Panc1 (cell line): ENCODE measurements around the gene UBXN6. TPM values are rescaled to one million over a fixed set of nuclear protein-coding genes. Genes with fewer than 3 reads are reported as not detected.

Experiments
- ATAC-seq: fragments of 200-7000 bp; cut with Tn5 transposase; 2 replicates; pipeline ENCODE4 v1.9.1; 2020; ENCODE audit warnings: mild to moderate bottlenecking, moderate library complexity
- BruUV-seq: library from RNA; stranded (reverse); fragments of 400-500 nt; replicated peaks from 2 replicates; lab custom pipeline; 2021; lab: Mats Ljungman, UMichigan
- CTCF ChIA-PET: fragments of 300-600 bp; sonication (Branson Sonifier 250); formaldehyde crosslinking; loops from one replicate; lab custom pipeline; 2022; ENCODE audit warnings: antibody characterized with exemption; lab: Charles Lee
- POLR2A ChIA-PET: fragments of 300-600 bp; sonication (Branson Sonifier 250); formaldehyde crosslinking; loops from one replicate; lab custom pipeline; 2022; ENCODE audit warnings: antibody characterized with exemption; lab: Charles Lee
- DNase-seq: peaks from one replicate; pipeline ENCODE4 v3.0.0-alpha.2; 2010; ENCODE audit warnings: low read depth, low spot score
- H3K27ac ChIP-seq: 2 replicates; pipeline ENCODE4 v1.5.1; 2011; ENCODE audit warnings: mild to moderate bottlenecking, low read length, inconsistent platforms
- H3K27me3 ChIP-seq: fragments of 200-500 bp; sonication (Bioruptor generic); 2 replicates; pipeline ENCODE4 v1.6.0; 2014; ENCODE audit warnings: low read length, inconsistent platforms; ENCODE audit not compliant: control insufficient read depth, insufficient read depth
- H3K36me3 ChIP-seq: fragments of 200-500 bp; sonication (Bioruptor generic); 2 replicates; pipeline ENCODE4 v1.5.1; 2014; ENCODE audit warnings: inconsistent platforms, mild to moderate bottlenecking, low read length, moderate library complexity; ENCODE audit not compliant: control insufficient read depth, insufficient read depth
- H3K4me1 ChIP-seq: 2 replicates; pipeline ENCODE4 v1.5.1; 2011; ENCODE audit warnings: inconsistent platforms, mild to moderate bottlenecking, low read length, moderate library complexity; ENCODE audit not compliant: control insufficient read depth, insufficient read depth
- H3K4me3 ChIP-seq, 2 experiments: 2 replicates each; pipeline ENCODE4 v1.5.1; 2011 to 2012; ENCODE audit warnings: low read depth in 2 of 2, low read length in 2 of 2, mild to moderate bottlenecking in 2 of 2, inconsistent platforms in 1 of 2, moderate library complexity in 1 of 2
- H3K9me3 ChIP-seq: fragments of 200-500 bp; sonication (Bioruptor generic); 2 replicates; pipeline ENCODE4 v1.5.1; 2014; ENCODE audit warnings: low read depth, mild to moderate bottlenecking, inconsistent platforms, low read length, moderate library complexity; ENCODE audit not compliant: control insufficient read depth, insufficient read depth
- POLR2AphosphoS5 ChIP-seq: IDR thresholded peaks from 2 replicates; pipeline ENCODE4 v1.6.1; 2012; ENCODE audit warnings: mild to moderate bottlenecking, low read depth, low read length, moderate library complexity
- SIN3A ChIP-seq: IDR thresholded peaks from 2 replicates; pipeline ENCODE4 v1.6.1; 2012; ENCODE audit warnings: low read depth, mild to moderate bottlenecking, low read length, moderate library complexity, borderline replicate concordance; ENCODE audit not compliant: insufficient read depth
- TCF7L2 ChIP-seq: IDR thresholded peaks from 2 replicates; pipeline ENCODE4 v1.6.1; 2011; ENCODE audit warnings: mild to moderate bottlenecking, low read depth, low read length, inconsistent platforms
- in situ Hi-C: cut with HindIII; loops from 2 replicates; pipeline ENCODE4 v1.10.0; 2016; ENCODE audit warnings: low sequenced_read_pairs, low pct_unique_long_range_greater_than_20kb
- intact Hi-C: fragments of 100-400 bp; cut with micrococcal nuclease; formaldehyde crosslinking; loops from one replicate; pipeline ENCODE4 v1.10.0; 2022; ENCODE audit not compliant: unreplicated experiment
- total RNA-seq: library from RNA; stranded (reverse); gene quantifications from one replicate; pipeline ENCODE4 v1.2.1, GENCODE V29; 2021; ENCODE audit not compliant: unreplicated experiment
- TF ChIP-seq, protein P1 (sequence below): fragments of 450-650 bp; IDR thresholded peaks from 2 replicates; pipeline ENCODE4 v1.5.1; 2017; ENCODE audit warnings: mild to moderate bottlenecking
- TF ChIP-seq, protein P2 (sequence below), 2 experiments: IDR thresholded peaks; 2 replicates each; pipeline ENCODE4 v1.6.1; 2011 to 2012; ENCODE audit warnings: low read depth in 2 of 2, control low read depth in 1 of 2, low read length in 1 of 2, mild to moderate bottlenecking in 1 of 2, moderate library complexity in 1 of 2; ENCODE audit not compliant: insufficient read depth in 1 of 2

UBXN6 gene
- total RNA-seq, 1 experiment from 2014 or later = 55.6 TPM

DNA sequence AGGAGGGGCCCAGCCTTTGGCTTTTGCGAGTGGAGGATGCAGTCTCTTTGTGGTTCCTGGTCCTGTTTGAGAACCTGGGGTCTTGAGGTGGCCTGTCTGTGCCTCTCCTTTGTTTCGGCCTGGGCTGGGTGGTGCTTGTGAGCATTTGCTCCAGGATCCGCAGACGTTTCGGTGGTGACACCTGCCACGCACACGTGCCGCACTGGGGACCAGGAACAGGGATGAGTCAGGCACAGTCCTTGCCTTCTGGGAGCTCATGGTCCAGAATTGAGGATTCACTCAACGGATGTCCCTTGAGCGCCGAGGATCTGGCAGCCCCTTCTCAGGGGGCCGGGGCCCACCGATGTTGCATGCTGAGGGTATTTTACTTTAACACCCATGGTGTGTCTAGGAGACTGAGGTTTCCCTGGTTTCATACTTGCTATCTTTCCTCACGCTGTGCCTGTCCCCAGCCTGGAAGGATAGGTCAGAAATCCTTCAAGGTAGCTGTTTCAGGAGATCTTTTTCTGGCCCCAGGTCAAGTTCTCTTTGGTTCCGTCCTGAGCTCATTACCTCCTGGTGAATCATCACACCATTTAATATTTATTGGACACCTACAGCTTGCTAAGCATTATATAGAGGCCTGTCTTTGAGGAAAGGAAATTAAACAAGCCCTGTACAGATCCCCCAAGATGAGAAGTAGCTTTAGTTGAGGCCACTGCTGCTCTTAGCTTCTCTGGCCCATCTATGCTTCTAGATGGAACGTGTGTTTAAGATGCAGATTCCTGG lies 19.6 kb upstream of the UBXN6 start:
- no peaks in the 10 kb centered on the region for H3K9me3 ChIP-seq
- DNase-seq (no peak), ATAC-seq (no peak)
- CTCF ChIA-PET = no interaction called here
- H3K27me3 ChIP-seq = no peaks in the 10 kb centered on the region
- POLR2A ChIA-PET = no interaction called here
- H3K27ac ChIP-seq = no peak overlapping the region
- H3K4me1 ChIP-seq = no peaks in the 10 kb centered on the region; the same call in 1 of the 2 replicates
- in situ Hi-C loops (no loop called here), intact Hi-C loops (no loop called here)
- TF ChIP-seq SIN3A (no peak), POLR2AphosphoS5 (no peak), TCF7L2 (no peak)
- TF ChIP-seq, protein P1, sequence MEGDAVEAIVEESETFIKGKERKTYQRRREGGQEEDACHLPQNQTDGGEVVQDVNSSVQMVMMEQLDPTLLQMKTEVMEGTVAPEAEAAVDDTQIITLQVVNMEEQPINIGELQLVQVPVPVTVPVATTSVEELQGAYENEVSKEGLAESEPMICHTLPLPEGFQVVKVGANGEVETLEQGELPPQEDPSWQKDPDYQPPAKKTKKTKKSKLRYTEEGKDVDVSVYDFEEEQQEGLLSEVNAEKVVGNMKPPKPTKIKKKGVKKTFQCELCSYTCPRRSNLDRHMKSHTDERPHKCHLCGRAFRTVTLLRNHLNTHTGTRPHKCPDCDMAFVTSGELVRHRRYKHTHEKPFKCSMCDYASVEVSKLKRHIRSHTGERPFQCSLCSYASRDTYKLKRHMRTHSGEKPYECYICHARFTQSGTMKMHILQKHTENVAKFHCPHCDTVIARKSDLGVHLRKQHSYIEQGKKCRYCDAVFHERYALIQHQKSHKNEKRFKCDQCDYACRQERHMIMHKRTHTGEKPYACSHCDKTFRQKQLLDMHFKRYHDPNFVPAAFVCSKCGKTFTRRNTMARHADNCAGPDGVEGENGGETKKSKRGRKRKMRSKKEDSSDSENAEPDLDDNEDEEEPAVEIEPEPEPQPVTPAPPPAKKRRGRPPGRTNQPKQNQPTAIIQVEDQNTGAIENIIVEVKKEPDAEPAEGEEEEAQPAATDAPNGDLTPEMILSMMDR = no peak
- TF ChIP-seq, protein P2, sequence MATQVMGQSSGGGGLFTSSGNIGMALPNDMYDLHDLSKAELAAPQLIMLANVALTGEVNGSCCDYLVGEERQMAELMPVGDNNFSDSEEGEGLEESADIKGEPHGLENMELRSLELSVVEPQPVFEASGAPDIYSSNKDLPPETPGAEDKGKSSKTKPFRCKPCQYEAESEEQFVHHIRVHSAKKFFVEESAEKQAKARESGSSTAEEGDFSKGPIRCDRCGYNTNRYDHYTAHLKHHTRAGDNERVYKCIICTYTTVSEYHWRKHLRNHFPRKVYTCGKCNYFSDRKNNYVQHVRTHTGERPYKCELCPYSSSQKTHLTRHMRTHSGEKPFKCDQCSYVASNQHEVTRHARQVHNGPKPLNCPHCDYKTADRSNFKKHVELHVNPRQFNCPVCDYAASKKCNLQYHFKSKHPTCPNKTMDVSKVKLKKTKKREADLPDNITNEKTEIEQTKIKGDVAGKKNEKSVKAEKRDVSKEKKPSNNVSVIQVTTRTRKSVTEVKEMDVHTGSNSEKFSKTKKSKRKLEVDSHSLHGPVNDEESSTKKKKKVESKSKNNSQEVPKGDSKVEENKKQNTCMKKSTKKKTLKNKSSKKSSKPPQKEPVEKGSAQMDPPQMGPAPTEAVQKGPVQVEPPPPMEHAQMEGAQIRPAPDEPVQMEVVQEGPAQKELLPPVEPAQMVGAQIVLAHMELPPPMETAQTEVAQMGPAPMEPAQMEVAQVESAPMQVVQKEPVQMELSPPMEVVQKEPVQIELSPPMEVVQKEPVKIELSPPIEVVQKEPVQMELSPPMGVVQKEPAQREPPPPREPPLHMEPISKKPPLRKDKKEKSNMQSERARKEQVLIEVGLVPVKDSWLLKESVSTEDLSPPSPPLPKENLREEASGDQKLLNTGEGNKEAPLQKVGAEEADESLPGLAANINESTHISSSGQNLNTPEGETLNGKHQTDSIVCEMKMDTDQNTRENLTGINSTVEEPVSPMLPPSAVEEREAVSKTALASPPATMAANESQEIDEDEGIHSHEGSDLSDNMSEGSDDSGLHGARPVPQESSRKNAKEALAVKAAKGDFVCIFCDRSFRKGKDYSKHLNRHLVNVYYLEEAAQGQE (IDR thresholded peaks at IDR 0.05; ENCODE audit: insufficient read depth in 1 of 2, low read depth in 2 of 2, low read length in 1 of 2) = no peak
- BruUV-seq = no TSS peak
- H3K4me3 ChIP-seq = no peak overlapping the region
- peaks cover 4% of the 10 kb centered on the region; the same call in 1 of the 2 replicates for H3K36me3 ChIP-seq

DNA sequence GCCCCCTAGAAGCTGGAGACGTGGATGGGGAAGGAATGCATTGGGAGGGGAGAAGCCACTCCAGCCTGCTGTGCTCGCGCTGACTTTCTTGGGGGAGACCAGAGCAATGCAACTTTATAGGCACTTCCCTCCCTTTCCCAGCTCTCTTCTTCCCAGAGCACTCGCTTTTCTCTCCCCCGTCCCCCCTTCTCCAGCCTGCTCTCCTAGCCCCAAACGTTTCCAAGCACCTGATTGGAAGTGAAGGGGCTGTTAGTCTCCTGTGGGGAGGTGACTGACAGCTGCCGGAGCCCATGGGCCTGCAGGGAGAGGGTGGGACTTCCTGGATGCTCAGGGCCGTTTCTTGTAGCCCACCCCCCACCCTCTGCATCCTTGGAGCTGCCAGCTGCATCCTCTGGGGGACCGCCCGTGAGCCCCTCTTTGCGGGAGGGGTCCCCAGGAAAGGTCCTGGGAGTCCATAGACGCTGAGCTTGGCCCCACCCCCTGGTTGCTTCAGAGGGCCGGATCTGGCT lies 17.0 kb upstream of the UBXN6 start:
- intact Hi-C loops = no loop called here
- no peak for ATAC-seq
- ChIA-PET CTCF (no interaction called here), POLR2A (no interaction called here)
- H3K4me1 ChIP-seq = no peaks in the 10 kb centered on the region; the same call in 1 of the 2 replicates
- BruUV-seq = no TSS peak
- peak overlapping the region; percentile 19 to 25 for H3K4me3 ChIP-seq
- H3K27me3 ChIP-seq = no peaks in the 10 kb centered on the region
- H3K27ac ChIP-seq = no peak overlapping the region; the same call in 1 of the 2 replicates
- no peaks in the 10 kb centered on the region for H3K9me3 ChIP-seq
- no peak for DNase-seq
- H3K36me3 ChIP-seq = peaks cover 4% of the 10 kb centered on the region; the same call in 1 of the 2 replicates
- TF ChIP-seq, protein P1 = no peak
- TF ChIP-seq SIN3A = no peak
- TF ChIP-seq TCF7L2 = no peak
- no peak for TF ChIP-seq POLR2AphosphoS5
- TF ChIP-seq, protein P2 (IDR thresholded peaks at IDR 0.05; ENCODE audit: insufficient read depth in 1 of 2, low read depth in 2 of 2, low read length in 1 of 2) = no peak
- in situ Hi-C loops = no loop called here
